OCI-LY1 (cell line): ENCODE results near the gene PRR18.

Experiments used
- H2AFZ ChIP-seq: fragments of 200-600 bp; sonication (generic), shearing (Covaris generic); 2 replicates; pipeline ENCODE4 v1.6.0; 2014; ENCODE audit warnings: antibody characterized with exemption, mild to moderate bottlenecking, low read length
- H3F3A ChIP-seq: fragments of 200-600 bp; sonication (generic), shearing (Covaris generic); 2 replicates; pipeline ENCODE4 v1.6.0; 2014; ENCODE audit warnings: mild to moderate bottlenecking, antibody characterized with exemption, low read length, moderate library complexity; ENCODE audit not compliant: insufficient read depth
- H3K27ac ChIP-seq: fragments of 200-600 bp; sonication (generic); 2 replicates; pipeline ENCODE4 v1.5.1; 2014; ENCODE audit warnings: low read length, mixed run types, mild to moderate bottlenecking, low read depth; ENCODE audit not compliant: poor library complexity, severe bottlenecking
- H3K27me3 ChIP-seq: fragments of 200-600 bp; sonication (generic); 2 replicates; pipeline ENCODE4 v1.6.0; 2014; ENCODE audit warnings: antibody characterized with exemption, mild to moderate bottlenecking, low read length, moderate library complexity; ENCODE audit not compliant: insufficient read depth
- H3K36me3 ChIP-seq: fragments of 200-600 bp; sonication (generic); 2 replicates; pipeline ENCODE4 v1.6.1; 2014; ENCODE audit warnings: mild to moderate bottlenecking, antibody characterized with exemption, low read length, moderate library complexity, mixed read lengths; ENCODE audit not compliant: insufficient read depth
- H3K4me1 ChIP-seq: fragments of 200-600 bp; sonication (generic); 2 replicates; pipeline ENCODE4 v1.5.1; 2014; ENCODE audit warnings: mild to moderate bottlenecking, low read length, moderate library complexity; ENCODE audit not compliant: insufficient read depth, severe bottlenecking
- H3K4me2 ChIP-seq: fragments of 200-600 bp; sonication (generic), shearing (Covaris generic); 2 replicates; pipeline ENCODE4 v1.6.1; 2014; ENCODE audit warnings: low read length
- H3K4me3 ChIP-seq: fragments of 200-600 bp; sonication (generic); 2 replicates; pipeline ENCODE4 v1.5.1; 2014; ENCODE audit warnings: low read length, low read depth, mild to moderate bottlenecking, mixed read lengths; ENCODE audit not compliant: poor library complexity, severe bottlenecking
- H3K79me2 ChIP-seq: fragments of 200-600 bp; shearing (Covaris generic); 2 replicates; pipeline ENCODE4 v1.6.1; 2016; ENCODE audit warnings: mixed run types, low read length, mixed read lengths; ENCODE audit not compliant: insufficient read depth
- H3K9ac ChIP-seq: fragments of 200-600 bp; sonication (generic), shearing (Covaris generic); 2 replicates; pipeline ENCODE4 v1.6.1; 2014; ENCODE audit warnings: mild to moderate bottlenecking, low read length, mixed read lengths
- H3K9me2 ChIP-seq: fragments of 200-600 bp; sonication (generic), shearing (Covaris generic); 2 replicates; pipeline ENCODE4 v1.6.1; 2014; ENCODE audit warnings: low read depth, mild to moderate bottlenecking, low read length, mixed read lengths
- H3K9me3 ChIP-seq: fragments of 200-600 bp; shearing (Covaris generic); 2 replicates; pipeline ENCODE4 v1.6.1; 2014; ENCODE audit warnings: low read length, mixed read lengths
- H4K20me1 ChIP-seq: fragments of 200-600 bp; sonication (generic), shearing (Covaris generic); 2 replicates; pipeline ENCODE4 v1.6.0; 2016; ENCODE audit warnings: mild to moderate bottlenecking, low read length; ENCODE audit not compliant: insufficient read depth
- CTCF ChIP-seq: fragments of 200-600 bp; sonication (generic), shearing (Covaris generic); IDR thresholded peaks from 2 replicates; pipeline ENCODE4 v1.5.1; 2017; ENCODE audit warnings: mild to moderate bottlenecking, antibody characterized with exemption, low read length, moderate library complexity, mixed read lengths
- EZH2 ChIP-seq: fragments of 200-600 bp; sonication (generic), shearing (Covaris generic); IDR thresholded peaks from 2 replicates; pipeline ENCODE4 v1.8.0; 2017; ENCODE audit warnings: borderline replicate concordance, mixed run types, mild to moderate bottlenecking, antibody characterized with exemption, low read length, moderate library complexity, mixed read lengths

PRR18 gene

GRCh38 chr6:166317261-166318212 lies 9.3 kb upstream of the PRR18 start:
- Histone ChIP-seq H3K9me2 (no peaks in the 10 kb centered on the region), H3K9me3 (no peaks in the 10 kb centered on the region), H3K36me3 (peaks cover 7% of the 10 kb centered on the region), H3K4me2 (no peak overlapping the region), H3K4me3 (no peak overlapping the region), H4K20me1 (no peaks in the 10 kb centered on the region), H3K27ac (no peak overlapping the region), H3K9ac (no peak overlapping the region), H3K4me1 (no peaks in the 10 kb centered on the region), H3F3A (no peaks in the 10 kb centered on the region), H3K27me3 (no peaks in the 10 kb centered on the region), H2AFZ (no peak overlapping the region), H3K79me2 (no peaks in the 10 kb centered on the region)
- TF ChIP-seq CTCF: no peak
- no peak for TF ChIP-seq EZH2

- H3K4me2 ChIP-seq: no peak overlapping the region
- H3K27me3 ChIP-seq: no peaks in the 10 kb centered on the region
- no peaks in the 10 kb centered on the region for H3K9me3 ChIP-seq
- no peaks in the 10 kb centered on the region for H3F3A ChIP-seq
- H3K79me2 ChIP-seq: no peaks in the 10 kb centered on the region
- H3K27ac ChIP-seq: no peak overlapping the region
- TF ChIP-seq CTCF (no peak), EZH2 (no peak)
- H3K9me2 ChIP-seq: no peaks in the 10 kb centered on the region
- H3K4me3 ChIP-seq: no peak overlapping the region
- no peak overlapping the region for H2AFZ ChIP-seq
- peaks cover 6% of the 10 kb centered on the region for H3K36me3 ChIP-seq
- no peak overlapping the region for H3K9ac ChIP-seq
- no peaks in the 10 kb centered on the region for H3K4me1 ChIP-seq
- no peaks in the 10 kb centered on the region for H4K20me1 ChIP-seq
Observed at GRCh38 chr6:166315436-166315835, 7.2 kb upstream of the PRR18 start.

GRCh38 chr6:166314454-166314853 lies 6.3 kb upstream of the PRR18 start:
- Histone ChIP-seq H3K79me2 (no peaks in the 10 kb centered on the region), H3K27me3 (no peaks in the 10 kb centered on the region), H3K27ac (no peak overlapping the region), H3K36me3 (no peaks in the 10 kb centered on the region; the same call in 1 of the 2 replicates), H2AFZ (no peak overlapping the region), H3F3A (no peaks in the 10 kb centered on the region), H3K9me3 (no peaks in the 10 kb centered on the region), H3K9ac (no peak overlapping the region), H3K4me3 (no peak overlapping the region), H4K20me1 (no peaks in the 10 kb centered on the region), H3K4me2 (no peak overlapping the region), H3K9me2 (no peaks in the 10 kb centered on the region), H3K4me1 (no peaks in the 10 kb centered on the region)
- TF ChIP-seq CTCF (no peak), EZH2 (no peak)
